SK-N-SH treated with all-trans-retinoic acid at 6 μM for 48 hours (cell line): ENCODE measurements around the gene ANKRD29.

ENCODE experiments used
- ATAC-seq: fragments of 200-7000 bp; cut with Tn5 transposase; 3 replicates; pipeline ENCODE4 v1.9.1; 2020; ENCODE audit warnings: mild to moderate bottlenecking, moderate library complexity
- ARNTL ChIP-seq: fragments of 450-650 bp; formaldehyde crosslinking; IDR thresholded peaks from 2 replicates; pipeline ENCODE4 v1.5.0; 2020; ENCODE audit warnings: low read depth, mild to moderate bottlenecking, moderate library complexity, borderline replicate concordance
- BACH2 ChIP-seq: fragments of 250-450 bp; sonication (Bioruptor Pico); IDR thresholded peaks from 2 replicates; pipeline ENCODE4 v1.9.0; 2021; ENCODE audit warnings: mild to moderate bottlenecking, borderline replicate concordance
- CREB5 ChIP-seq: fragments of 250-450 bp; sonication (Bioruptor Pico); IDR thresholded peaks from 2 replicates; pipeline ENCODE4 v1.5.1; 2020; ENCODE audit warnings: low read depth, mild to moderate bottlenecking, moderate library complexity
- CSDC2 ChIP-seq: fragments of 250-450 bp; sonication (Bioruptor Pico); IDR thresholded peaks from 2 replicates; pipeline ENCODE4 v1.5.0; 2020; ENCODE audit warnings: mild to moderate bottlenecking, moderate library complexity
- CSRNP3 ChIP-seq: fragments of 250-450 bp; sonication (Bioruptor Pico); IDR thresholded peaks from 2 replicates; pipeline ENCODE4 v1.5.1; 2021; ENCODE audit warnings: mild to moderate bottlenecking, moderate library complexity
- ESRRG ChIP-seq: fragments of 250-450 bp; sonication (Bioruptor Pico); IDR thresholded peaks from 2 replicates; pipeline ENCODE4 v1.6.1; 2021; ENCODE audit warnings: mild to moderate bottlenecking
- GLIS3 ChIP-seq: fragments of 250-450 bp; sonication (Bioruptor Pico); IDR thresholded peaks from 2 replicates; pipeline ENCODE4 v1.5.0; 2020; ENCODE audit warnings: mild to moderate bottlenecking, moderate library complexity
- ISL1 ChIP-seq: fragments of 250-450 bp; sonication (Bioruptor Pico); IDR thresholded peaks from 2 replicates; pipeline ENCODE4 v2.1.2; 2022; ENCODE audit warnings: mild to moderate bottlenecking, moderate library complexity
- OSR1 ChIP-seq: fragments of 250-450 bp; sonication (Bioruptor Pico); IDR thresholded peaks from 2 replicates; pipeline ENCODE4 v1.8.0; 2022; ENCODE audit warnings: moderate library complexity, mild to moderate bottlenecking, inconsistent platforms
- PATZ1 ChIP-seq: fragments of 250-450 bp; sonication (Bioruptor Pico); IDR thresholded peaks from 2 replicates; pipeline ENCODE4 v1.8.0; 2020; ENCODE audit warnings: mild to moderate bottlenecking, moderate library complexity, borderline replicate concordance
- POU6F1 ChIP-seq: fragments of 250-450 bp; sonication (Bioruptor Pico); IDR thresholded peaks from 2 replicates; pipeline ENCODE4 v1.8.0; 2021; ENCODE audit warnings: low read depth, mild to moderate bottlenecking, moderate library complexity, borderline replicate concordance
- PPARA ChIP-seq: fragments of 250-450 bp; sonication (Bioruptor Pico); IDR thresholded peaks from 2 replicates; pipeline ENCODE4 v1.5.0; 2020; ENCODE audit warnings: mild to moderate bottlenecking, borderline replicate concordance
- RARB ChIP-seq: fragments of 250-450 bp; sonication (Bioruptor Pico); IDR thresholded peaks from 2 replicates; pipeline ENCODE4 v1.8.0; 2021; ENCODE audit warnings: mild to moderate bottlenecking, moderate library complexity
- SNAI2 ChIP-seq: fragments of 250-450 bp; sonication (Bioruptor Pico); IDR thresholded peaks from 2 replicates; pipeline ENCODE4 v1.5.0; 2020; ENCODE audit warnings: mild to moderate bottlenecking, moderate library complexity
- TCF4 ChIP-seq: fragments of 250-450 bp; sonication (Bioruptor Pico); IDR thresholded peaks from 2 replicates; pipeline ENCODE4 v1.8.0; 2021; ENCODE audit warnings: mild to moderate bottlenecking, moderate library complexity, borderline replicate concordance
- TOX ChIP-seq: fragments of 250-450 bp; sonication (Bioruptor Pico); IDR thresholded peaks from 2 replicates; pipeline ENCODE4 v1.8.0; 2021; ENCODE audit warnings: mild to moderate bottlenecking, moderate library complexity, borderline replicate concordance
- TSHZ2 ChIP-seq: fragments of 250-450 bp; sonication (Bioruptor Pico); IDR thresholded peaks from 2 replicates; pipeline ENCODE4 v1.5.0; 2020; ENCODE audit warnings: mild to moderate bottlenecking, moderate library complexity
- ZC3H10 ChIP-seq: fragments of 250-450 bp; sonication (Bioruptor Pico); IDR thresholded peaks from 2 replicates; pipeline ENCODE4 v1.5.1; 2021; ENCODE audit warnings: mild to moderate bottlenecking, moderate library complexity
- ZFP3 ChIP-seq: fragments of 250-450 bp; sonication (Bioruptor Pico); IDR thresholded peaks from 2 replicates; pipeline ENCODE4 v1.5.0; 2020; ENCODE audit warnings: mild to moderate bottlenecking, moderate library complexity
- ZFP30 ChIP-seq: fragments of 450-650 bp; formaldehyde crosslinking; IDR thresholded peaks from 2 replicates; pipeline ENCODE4 v1.5.0; 2022; ENCODE audit warnings: mild to moderate bottlenecking, moderate library complexity
- ZNF565 ChIP-seq: fragments of 450-650 bp; formaldehyde crosslinking; conservative IDR thresholded peaks from 2 replicates; pipeline ENCODE4 v1.5.0; 2020; ENCODE audit warnings: low read depth, mild to moderate bottlenecking, moderate library complexity
- ZNF70 ChIP-seq: fragments of 450-650 bp; formaldehyde crosslinking; IDR thresholded peaks from 2 replicates; pipeline ENCODE4 v1.5.0; 2020; ENCODE audit warnings: mild to moderate bottlenecking, moderate library complexity
- ZNF8 ChIP-seq: fragments of 450-650 bp; formaldehyde crosslinking; IDR thresholded peaks from 2 replicates; pipeline ENCODE4 v1.5.0; 2020; ENCODE audit warnings: mild to moderate bottlenecking, moderate library complexity

The ANKRD29 gene

GRCh38 chr18:23552505-23552904, 110.2 kb downstream of the ANKRD29 start:
- ATAC-seq: no peak
- TF ChIP-seq CSDC2 (CRISPR knock-in tag) (no peak), PATZ1 (CRISPR knock-in tag) (no peak), SNAI2 (CRISPR knock-in tag) (no peak), GLIS3 (CRISPR knock-in tag) (no peak), TCF4 (CRISPR knock-in tag) (no peak), BACH2 (CRISPR knock-in tag) (no peak), CREB5 (no peak), ESRRG (no peak), PPARA (CRISPR knock-in tag) (no peak), OSR1 (CRISPR knock-in tag) (no peak), CSRNP3 (CRISPR knock-in tag) (no peak), ISL1 (CRISPR knock-in tag) (no peak), ZNF565 (CRISPR knock-in tag) (no peak), ZNF70 (no peak), ZC3H10 (CRISPR knock-in tag) (no peak), RARB (CRISPR knock-in tag) (no peak), TSHZ2 (CRISPR knock-in tag) (no peak), ZNF8 (CRISPR knock-in tag) (no peak), ARNTL (CRISPR knock-in tag) (no peak)

GRCh38 chr18:23551978-23552377, 110.7 kb downstream of the ANKRD29 start:
- TF ChIP-seq ESRRG: no peak
- TF ChIP-seq ZFP30 (CRISPR knock-in tag): no peak
- TF ChIP-seq POU6F1 (CRISPR knock-in tag): no peak
- TF ChIP-seq ZNF565 (CRISPR knock-in tag): no peak
- TF ChIP-seq OSR1 (CRISPR knock-in tag): no peak
- TF ChIP-seq ZFP3 (CRISPR knock-in tag): no peak
- no peak for TF ChIP-seq PPARA (CRISPR knock-in tag)
- no peak for TF ChIP-seq RARB (CRISPR knock-in tag)
- no peak for TF ChIP-seq ARNTL (CRISPR knock-in tag)
- TF ChIP-seq CREB5: no peak
- TF ChIP-seq ISL1 (CRISPR knock-in tag): no peak
- TF ChIP-seq CSRNP3 (CRISPR knock-in tag): no peak
- TF ChIP-seq PATZ1 (CRISPR knock-in tag): no peak
- TF ChIP-seq SNAI2 (CRISPR knock-in tag): no peak
- no peak for TF ChIP-seq ZNF8 (CRISPR knock-in tag)
- no peak for TF ChIP-seq TOX
- TF ChIP-seq GLIS3 (CRISPR knock-in tag): no peak
- no peak for TF ChIP-seq CSDC2 (CRISPR knock-in tag)
- no peak for TF ChIP-seq ZNF70

More at GRCh38 chr18:23551978-23552377, 110.7 kb downstream of the ANKRD29 start:
- no peak for ATAC-seq
